ENCODE data around the gene GOLGA6C.
"Not testable (repeated sequence)": the region's sequence is repeated elsewhere in the genome, so short reads cannot be mapped to it uniquely, and the experiment has no call there.

The GOLGA6C gene

DNA sequence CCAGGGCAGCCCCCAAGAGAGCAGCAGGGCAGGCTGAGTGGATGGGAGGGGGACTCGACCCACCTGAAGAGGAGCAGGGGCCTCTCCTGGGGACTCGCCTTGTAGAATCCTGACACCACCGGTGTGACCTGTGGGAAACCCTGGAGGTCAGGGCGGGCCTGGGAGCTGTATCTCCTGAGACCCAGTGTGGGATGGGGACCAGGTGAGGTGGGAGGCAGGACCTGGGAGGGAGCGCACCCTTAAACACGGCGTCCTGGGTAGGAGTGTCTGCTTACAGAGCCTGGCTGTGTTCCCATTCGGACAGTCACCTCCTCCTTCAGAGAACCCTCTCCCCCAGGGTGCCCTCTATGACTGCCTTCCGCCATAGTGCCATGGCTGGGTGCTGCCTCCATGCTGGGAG, 29.3 kb upstream of the GOLGA6C start:
- no peak for DNase-seq

DNA sequence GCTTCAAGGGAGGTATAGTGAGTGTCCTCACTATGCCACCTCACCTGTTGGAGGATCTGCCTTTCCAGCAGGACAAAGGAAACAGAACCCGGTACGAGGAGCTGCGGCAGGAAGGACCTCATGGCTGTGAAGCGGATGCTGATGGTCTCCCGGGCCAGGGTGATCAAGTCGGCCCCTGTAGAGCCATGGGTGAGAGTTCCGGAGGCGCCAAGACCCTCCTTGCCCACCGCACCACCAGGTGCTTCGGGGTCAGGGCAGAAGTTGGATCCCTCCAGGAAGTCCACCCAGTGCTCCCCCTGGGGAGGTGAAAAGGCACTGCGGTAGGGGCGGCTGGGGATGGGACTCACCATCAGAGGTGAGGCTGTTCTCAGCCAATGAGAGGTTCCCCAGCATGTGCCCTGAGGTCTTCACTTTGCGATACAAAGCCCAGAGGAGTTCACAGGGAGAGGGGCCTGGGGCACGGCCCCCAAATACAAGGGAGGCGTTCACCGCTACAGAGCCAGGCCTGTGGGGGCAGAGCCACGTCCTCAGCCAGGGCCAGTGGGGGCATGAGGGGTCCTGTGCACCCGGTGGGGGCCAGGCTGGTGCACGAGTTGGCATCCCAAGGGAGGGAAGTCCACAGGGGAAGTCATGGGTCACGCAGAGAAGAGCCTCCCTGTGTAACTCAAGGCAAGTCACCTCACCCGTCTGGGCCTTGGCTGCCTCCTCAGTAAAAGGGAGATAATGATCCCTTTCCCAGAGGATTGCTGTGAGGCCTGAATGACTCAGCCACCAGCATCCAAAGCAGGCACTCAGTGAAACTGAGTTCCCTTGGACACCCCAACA, 28.7 kb upstream of the GOLGA6C start:
- DNase-seq, result no peak

DNA sequence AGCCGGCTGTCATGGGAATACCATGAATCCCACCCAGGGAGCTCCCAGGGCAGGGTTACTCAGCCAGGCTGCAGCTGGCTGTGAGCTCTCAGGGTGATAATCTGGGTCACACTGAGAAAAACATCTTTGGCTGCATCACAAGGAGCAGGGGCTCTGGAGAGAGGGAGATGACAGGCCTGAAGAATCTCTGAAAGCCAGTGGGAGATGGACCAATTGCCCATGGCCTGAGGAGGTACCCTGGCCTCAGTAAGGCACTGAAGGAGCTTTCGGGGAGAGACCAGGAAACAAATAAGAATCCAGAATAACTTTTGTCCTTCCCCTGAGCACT, 28.2 kb upstream of the GOLGA6C start:
- no peak for DNase-seq

DNA sequence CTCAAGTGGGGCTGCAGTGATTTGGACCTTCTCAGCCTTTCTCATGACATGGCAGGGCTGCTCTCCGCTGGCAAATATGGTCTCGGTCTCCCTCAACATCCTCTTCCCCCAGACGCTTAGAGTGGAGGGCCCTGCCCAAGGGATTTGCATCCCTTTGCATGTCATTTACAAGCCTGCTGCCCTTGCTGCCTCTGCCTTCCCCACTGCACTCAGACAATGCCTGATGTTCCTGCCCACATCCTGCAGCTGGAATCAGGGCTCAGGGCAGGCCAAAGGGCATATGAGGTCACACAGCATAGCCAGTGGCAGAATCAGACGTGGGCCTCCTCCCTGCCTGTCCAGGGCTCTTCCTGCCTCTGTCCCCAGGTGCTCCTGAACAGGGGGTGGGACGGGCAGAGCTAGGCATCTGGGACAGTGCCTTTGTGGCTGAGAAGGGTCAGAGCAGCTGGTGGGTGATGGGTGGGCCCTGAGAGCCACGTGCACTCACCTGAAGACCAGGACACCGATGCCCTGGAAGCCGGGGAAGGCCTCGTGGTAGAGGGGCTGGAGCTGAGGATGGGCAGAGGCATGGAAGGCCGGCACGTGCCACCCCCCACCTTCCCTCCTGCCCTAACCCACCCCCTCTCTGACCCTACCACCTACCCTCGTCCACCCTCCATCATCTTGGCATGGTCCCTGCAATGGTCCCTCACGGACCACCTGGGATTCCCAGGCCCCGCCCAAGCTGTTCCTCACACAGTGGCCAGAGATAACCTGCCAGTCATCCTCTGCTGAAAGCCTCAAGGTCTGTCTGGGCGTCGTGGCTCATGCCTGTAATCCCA, 27.4 kb upstream of the GOLGA6C start:
- no peak for DNase-seq

DNA sequence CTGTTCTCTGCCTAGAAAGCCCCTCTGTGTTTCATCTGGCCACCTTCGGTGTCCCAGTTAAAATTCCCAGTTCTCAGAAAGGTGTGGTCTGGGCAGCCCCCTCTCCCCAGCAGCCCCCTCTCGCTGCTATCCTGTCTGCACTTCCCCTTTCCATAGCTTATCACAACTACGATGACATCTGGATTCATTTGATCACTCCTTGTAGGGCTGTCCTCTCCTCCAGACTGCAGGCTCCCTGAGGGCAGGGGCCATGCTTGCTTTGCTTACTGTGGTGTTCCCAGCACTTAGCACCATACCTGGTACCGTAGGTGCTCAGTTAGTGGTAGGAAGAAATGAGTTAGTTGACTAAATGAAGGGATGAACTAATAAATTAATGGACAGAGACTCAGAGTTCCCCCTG, 26.3 kb upstream of the GOLGA6C start:
- DNase-seq, result no peak

DNA sequence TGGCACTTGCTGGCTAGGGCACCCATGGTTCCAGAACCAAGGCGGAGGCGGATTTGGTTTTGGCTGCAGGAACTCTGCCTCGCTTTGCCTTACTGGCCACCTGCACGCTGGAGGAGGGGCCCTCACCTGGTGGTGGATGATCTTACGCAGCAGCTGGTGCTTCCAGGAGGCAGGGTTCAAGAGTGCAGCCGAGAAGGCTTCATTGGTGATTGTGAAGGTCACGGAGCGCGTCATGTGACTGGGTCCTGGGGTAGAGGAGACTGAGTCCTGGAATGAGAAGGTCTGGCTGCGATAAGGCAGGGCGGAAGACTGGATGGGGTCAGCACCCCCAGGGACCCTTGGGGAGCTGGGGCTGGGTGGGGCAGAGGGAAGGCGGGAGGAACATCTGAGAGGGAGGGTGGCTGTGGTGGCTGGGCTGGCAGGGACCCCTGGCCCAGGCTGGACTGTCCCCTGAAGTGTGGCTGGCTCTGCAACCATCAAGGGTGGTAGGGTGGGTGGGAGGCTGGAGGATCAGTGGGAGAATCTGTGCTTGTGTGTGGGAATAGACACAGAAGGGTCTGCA, 25.8 kb upstream of the GOLGA6C start:
- no peak for DNase-seq

DNA sequence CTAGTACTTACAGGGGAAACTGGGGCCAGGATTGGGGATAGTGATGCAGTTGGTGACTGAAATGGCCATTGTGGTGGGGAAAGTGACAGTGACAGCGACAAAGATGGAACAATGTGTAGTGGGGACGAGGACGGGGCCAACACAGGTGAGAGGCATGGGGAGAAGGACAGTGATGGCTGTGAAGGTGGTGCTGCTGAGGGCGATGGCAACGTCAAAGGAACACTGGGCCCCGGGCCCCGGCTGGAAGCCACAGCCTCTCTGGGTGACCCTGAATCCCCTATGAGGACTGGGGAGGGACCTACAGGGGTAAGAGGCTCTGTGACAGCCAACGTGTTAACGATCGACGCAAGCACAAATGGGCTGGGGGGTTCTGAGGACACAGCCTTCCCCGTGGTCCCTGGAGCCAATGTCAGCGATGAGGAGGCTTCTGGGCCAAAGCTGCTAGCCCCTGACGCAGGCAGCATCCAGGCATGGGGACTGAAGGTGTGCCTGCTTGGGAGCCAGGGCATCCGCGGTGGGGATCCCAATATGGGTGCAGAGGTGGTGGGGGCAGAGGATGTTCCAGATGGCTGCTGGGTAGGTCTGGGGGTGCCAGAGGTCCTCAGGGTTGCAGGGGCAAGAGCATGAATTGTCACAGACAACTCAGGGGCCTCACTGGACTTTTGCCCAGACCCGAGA, 25.2 kb upstream of the GOLGA6C start:
- no peak for DNase-seq

DNA sequence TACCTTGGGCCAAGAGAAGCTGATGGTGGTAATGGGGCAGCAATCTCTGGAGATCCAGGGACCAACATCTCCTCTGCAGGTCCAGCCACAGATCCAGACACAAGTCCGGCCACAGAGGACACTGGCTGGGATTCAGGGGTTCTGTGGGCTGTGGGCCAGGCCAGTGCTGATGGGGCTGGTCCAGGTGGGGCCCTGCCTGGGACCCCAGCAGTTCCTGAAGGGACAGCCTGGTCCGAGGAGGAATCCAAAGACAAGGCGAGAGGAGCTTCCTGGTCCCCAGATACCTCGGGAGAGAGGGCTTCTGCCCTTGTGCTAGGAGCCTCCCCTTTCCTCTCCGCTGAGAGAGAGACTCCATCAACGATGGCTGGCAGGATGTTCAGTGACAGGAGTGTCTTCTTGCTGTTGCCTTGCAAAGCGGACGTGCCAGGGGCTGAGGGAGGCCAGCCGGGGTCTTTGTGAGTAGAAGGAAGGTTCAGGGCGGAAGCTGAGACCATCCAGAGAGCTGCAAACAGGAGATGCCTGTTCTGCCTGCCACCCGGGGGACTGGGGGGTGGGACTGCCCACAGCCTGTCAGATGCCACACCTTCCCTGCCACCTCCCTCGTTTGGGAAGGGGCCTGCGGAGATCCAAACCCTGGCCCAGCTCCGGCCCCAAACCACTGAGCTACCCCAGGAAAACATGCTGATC, 24.5 kb upstream of the GOLGA6C start:
- no peak for DNase-seq

DNA sequence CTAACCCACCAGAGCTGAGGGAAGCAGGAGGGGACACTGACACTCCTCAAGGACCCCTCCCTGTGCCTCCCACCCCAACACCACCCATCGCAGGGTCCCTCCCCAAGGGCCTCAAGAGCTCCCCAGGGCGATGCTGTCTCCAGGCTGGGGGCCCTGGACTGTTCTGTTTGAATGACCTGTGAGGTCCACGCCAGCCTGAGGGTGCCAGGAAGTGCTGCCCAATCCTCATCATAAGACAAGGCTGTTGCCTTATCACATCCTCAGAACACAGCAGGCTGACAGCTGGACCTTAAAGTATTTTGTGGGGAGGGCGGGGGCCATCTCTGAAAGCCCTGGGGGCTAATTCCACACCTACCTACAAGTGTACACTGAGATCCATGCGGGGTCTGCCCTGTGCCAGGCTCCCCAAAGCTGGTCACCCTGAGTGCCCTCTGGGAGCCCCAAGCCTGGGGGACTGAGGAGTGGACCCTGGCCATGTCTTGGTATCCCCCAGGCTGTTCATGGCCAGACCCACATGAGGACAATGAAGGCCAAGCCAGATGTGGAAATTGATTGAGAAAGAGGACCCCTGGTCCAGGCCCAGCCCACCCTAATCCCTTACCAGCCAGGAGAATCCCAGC, 23.8 kb upstream of the GOLGA6C start:
- no peak for DNase-seq

DNA sequence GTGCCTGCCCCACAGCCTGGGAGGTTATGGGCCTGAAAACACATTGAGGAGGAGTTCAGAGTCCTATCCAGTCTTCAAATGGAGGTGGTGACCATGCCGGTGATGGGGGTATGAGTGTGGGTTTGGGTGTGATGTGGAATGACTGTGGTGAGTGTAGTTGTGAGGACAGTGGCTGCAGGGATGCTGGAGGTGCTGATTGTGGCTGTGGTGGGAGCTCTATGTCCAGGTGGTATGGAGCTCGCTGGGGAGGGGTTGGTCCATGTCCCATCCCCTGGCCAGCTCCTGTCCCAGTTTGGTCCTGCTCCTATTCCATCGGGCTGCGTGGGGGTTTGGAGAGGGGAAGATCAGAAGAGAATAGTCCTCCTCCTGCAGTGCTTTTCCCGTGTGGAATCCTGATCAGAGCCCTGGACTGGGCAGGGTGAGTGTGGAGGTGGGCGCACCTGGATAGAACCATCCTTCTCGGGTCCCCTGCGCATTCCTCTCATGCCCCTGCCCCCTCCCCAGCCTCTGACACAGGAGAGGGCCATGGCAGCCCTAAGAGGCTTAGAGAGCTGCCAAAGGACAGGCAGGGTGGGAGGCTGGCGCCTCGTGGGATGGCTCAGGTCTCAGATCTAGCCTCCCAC, 23.0 kb upstream of the GOLGA6C start:
- no peak for DNase-seq

DNA sequence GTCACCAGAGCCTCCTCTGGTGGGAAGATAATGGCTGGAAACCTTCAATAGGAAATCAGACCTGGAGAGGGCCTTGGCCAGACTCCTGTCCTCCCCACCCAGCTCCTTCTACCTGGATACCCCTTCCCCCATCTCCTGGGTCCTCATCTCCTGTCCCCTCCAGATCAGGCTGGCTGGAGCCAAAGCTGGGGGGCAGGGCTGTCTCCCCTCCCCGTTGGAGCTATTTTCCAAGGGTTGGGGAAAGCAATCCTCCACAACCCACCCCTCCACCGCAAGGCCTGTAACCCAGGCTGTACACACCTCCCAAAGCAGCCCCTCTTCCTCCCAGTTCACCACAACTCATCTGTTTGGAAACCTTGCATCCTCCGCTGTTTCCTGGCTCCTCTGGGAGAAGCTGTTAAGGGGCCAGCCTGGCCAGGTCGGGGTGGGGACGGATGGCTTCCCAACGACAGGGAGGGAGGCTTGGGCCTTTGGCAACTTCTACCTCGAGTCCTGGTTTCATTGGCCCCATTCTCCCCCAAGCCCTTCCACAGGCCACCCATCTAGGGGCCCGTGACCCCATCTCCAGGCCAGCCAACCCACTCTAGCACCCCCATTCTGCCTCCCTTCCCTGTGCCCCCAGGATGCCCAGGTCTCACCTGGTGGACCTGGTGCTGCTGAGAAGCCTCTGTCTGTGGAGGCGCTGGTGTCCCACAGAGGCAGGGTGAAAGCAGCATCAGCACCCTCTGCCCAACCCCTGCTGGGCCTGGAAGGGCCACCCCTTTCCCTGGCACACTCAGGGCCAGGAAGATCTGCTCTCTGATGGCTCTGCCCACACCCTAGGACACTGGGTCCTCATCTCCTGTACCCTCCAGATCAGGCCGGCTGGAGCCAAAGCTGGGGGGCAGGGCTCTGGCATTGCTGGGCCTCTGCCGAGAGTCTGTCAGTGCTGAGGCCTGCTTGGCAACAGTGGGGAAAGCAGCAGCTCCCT, 22.1 kb upstream of the GOLGA6C start:
- DNase-seq, result no peak

DNA sequence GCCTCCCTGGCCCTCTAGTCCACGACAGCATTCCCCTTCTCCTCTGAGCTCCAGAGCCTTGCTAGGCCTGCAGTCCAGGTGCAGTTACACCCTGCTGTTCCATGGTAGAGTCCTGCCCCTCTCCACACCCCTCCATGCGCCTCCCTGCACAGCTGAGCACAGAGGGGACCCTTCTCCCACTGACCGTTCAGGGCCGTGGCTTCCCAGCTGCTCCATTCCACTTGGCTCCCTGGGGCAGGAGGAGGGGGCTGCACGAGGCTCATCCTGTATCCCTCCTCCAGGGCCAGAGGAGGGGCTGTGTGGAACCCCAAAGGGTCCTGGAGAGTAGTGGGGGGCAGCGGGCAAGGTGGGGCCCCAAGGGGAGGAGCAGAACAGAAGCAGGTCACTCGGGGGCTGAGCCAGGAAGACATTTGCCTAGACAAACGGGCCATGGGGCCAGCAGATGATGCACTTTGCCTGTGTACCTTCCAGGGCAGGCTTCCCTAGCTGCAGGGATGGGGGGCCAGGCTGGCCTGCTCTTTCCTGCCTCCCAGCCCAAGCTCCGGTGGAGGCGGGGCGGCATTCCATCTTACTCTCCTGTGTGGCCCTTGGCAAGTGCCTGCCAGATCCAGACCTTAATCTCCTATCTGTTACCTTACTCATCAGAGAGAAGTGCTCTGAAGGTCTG, 20.7 kb upstream of the GOLGA6C start:
- DNase-seq, result no peak

DNA sequence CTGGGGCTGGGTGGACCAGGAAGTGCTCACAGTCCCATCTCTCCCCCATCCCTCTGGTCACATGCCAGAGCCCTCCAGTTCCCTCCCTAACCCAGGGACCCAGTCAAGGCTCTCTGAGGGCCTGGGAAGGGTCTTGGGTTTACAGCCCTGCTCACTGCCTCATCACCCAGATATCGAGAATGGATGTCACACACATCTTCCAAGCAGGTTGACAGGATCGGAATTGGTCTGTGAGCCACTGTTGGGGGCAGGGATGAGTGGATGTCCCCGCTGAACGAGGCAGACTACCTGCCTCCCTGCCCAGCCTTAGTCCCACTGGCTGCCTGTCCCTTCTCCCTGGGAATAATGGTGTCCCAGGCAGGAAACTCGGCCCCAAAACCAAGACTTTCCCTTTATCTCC, 20.0 kb upstream of the GOLGA6C start:
- DNase-seq, result no peak

DNA sequence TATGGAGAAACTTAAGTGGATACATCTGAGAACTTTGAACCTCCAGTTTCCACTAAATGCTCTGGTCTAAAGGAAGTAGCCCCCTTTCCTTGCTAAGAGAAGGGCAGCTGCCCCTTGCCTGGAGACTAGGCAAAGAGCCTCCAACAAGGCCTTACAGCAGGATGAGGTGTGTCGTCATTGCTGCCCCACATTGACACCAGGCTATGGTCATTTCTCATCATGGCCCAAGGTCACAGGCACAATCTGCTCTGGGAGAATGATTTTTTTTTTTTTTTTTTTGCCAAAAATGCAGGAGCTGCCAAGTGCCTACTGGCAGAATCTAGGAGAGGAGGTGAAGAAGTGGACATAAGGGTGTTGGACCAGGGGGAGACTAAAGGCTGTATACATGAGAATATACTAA, 12.4 kb upstream of the GOLGA6C start:
- DNase-seq, result not testable (repeated sequence)

DNA sequence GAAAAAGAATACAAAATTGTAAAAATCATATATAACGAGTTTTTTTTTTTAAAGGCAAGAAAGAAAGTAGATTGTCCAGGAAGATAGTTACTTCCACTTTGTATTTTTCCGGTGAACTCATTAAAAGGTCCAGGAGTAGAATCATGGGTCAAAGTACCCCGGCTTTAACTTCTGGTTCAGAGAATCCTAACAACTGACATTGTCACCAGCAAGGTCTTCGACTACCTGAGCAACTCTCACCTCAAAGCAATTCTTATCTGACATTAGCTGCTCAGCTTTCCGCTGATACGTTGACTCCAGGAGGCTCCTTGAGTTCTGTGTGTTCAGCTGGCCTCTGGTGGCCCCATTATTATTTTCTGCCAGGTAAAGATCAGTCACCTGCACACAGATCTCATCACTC, 9.1 kb upstream of the GOLGA6C start:
- DNase-seq, result not testable (repeated sequence)

DNA sequence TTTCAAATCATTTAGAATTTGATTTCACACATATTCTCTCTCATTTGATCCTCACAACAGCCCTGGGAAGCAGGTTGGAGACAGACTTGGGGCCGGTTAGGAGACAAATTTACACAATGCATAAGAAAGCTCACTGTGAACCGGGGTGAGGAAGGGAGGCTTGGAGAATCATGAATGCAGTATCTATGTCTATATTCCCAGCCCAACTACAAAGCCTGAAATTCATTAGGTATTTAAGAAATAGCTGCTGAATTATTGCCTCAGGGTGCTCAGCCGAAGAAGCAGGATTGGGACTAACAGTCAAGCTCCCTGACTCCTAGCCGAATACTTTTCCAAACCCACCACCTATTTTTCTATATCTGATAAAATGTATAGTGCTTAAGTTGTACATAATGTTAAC, 8.4 kb upstream of the GOLGA6C start:
- no peak for DNase-seq

DNA sequence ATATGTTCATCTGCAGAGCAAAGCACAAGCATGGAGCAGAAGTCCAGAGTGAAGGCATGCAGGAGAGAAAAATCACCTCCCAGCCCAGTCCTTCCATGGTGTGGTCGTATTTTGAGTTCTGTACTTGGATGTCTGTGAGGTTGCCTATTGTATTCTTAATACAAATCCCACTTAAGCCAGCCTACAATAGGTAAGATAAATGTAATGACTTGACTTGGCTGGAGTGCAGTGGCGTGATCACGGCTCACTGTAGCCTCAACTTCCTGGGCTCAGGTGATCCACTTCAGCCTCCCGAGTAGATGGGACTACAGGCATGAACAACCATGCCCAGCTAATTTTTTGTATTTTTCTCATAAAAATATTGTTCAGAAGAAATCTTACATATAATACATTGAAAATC, 6.8 kb upstream of the GOLGA6C start:
- DNase-seq, result not testable (repeated sequence)

DNA sequence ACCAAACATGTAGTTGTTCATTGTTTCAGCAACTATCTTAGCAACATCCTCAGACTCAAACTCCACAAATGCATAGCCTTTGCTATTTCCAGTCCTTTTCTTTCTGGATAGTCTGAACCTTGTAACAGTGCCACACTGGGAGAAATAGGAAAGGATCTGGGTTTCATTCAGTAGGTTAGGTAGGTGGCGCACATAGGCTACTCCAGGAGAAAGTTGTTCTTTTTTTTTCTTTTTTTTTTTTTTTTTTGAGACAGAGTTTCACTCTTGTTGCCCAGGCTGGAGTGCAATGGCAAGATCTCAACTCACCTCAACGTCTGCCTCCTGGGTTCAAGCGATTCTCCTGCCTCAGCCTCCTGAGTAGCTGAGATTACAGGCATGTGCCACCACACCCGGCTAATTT, 5.8 kb upstream of the GOLGA6C start:
- not testable (repeated sequence) for DNase-seq

DNA sequence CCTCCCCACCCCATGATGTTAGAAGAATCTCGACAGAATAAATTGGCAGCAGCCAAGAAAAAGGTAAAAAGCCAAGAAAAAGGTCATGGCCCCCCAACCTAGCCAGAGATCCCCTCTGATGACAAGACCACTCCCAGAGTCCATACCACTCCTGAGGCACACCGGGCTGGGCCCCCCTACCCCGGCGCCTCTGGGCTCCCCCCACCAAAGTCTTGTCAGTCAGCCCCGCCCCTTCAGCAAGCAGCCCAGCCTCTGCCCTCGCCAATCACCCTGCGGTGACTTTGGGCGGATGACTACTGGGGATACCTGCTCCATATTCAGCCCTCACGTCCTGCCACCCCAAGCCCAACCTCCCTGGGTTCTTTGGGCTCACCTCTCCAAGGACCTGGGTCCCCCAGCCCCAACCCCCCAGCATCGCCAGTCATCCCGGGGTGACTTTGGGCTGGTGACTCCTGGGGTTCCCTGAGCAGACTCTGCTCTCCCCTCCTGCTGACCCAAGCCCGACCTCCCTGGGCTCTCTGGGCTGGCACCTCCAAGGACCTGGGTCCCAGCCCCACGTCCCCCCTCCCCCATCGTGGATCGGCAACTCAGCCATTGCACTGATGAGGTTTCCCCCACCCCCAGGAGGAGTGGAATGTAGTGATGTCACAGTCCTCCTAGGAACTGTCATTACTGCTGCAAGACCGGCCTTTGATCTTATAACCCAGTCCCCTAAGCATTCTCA, 648 bp downstream of the GOLGA6C start:
- DNase-seq, result not testable (repeated sequence)
